T-cell (primary cell): Measurements from ENCODE around the gene CD86. TPM values are rescaled to one million over a fixed set of nuclear protein-coding genes. Genes with fewer than 3 reads are reported as not detected.

ENCODE experiments used
- ATAC-seq, 4 experiments: fragments of 200-7000 bp in 3 of 4; fragments of 150-1000 bp in 1 of 4; cut with Tn5 transposase; replicated peaks in 1 of 4; 1 replicate in 3 of 4; 2 replicates in 1 of 4; pipeline ENCODE4 v1.10.0; 2021; ENCODE audit warnings: moderate library complexity in 3 of 4, mild to moderate bottlenecking in 2 of 4, moderate number of reproducible peaks in 1 of 4
- CTCF ChIA-PET, 2 donors: fragments of 300-600 bp; sonication (Branson Sonifier 250); formaldehyde crosslinking; loops; one replicate each; lab custom pipeline; 2022; ENCODE audit warnings: antibody characterized with exemption in 2 of 2; lab: Charles Lee
- POLR2A ChIA-PET, 2 donors: fragments of 300-600 bp; sonication (Branson Sonifier 250); formaldehyde crosslinking; loops; one replicate each; lab custom pipeline; 2022; ENCODE audit warnings: antibody characterized with exemption in 2 of 2; lab: Charles Lee
- DNase-seq, 35 experiments: peaks; one replicate each; pipeline versions ENCODE4 v3.0.0 to v3.0.0-alpha.2; 2013 to 2023
- H3K27ac ChIP-seq: one replicate; pipeline ENCODE4 v1.5.1; 2013; ENCODE audit warnings: low read length
- H3K27me3 ChIP-seq, 2 experiments: replicated peaks in 1 of 2; 1 replicate in 1 of 2; 2 replicates in 1 of 2; pipeline versions ENCODE4 v1.6.1 to v1.7.0; 2013; ENCODE audit warnings: low read length in 1 of 2, mixed read lengths in 1 of 2; ENCODE audit not compliant: control insufficient read depth in 2 of 2, insufficient read depth in 2 of 2; ENCODE audit errors: extremely low read depth in 1 of 2
- H3K36me3 ChIP-seq, 2 donors: 1 replicate in 1 of 2; 2 replicates in 1 of 2; pipeline versions ENCODE4 v1.6.1 to v1.7.0; 2013; ENCODE audit warnings: low read length in 1 of 2; ENCODE audit not compliant: control insufficient read depth in 2 of 2, insufficient read depth in 1 of 2; ENCODE audit errors: extremely low read depth in 1 of 2
- H3K4me1 ChIP-seq, 2 experiments: 1 replicate in 1 of 2; 2 replicates in 1 of 2; pipeline versions ENCODE4 v1.6.1 to v1.7.0; 2013; ENCODE audit warnings: low read length in 2 of 2, mixed read lengths in 1 of 2; ENCODE audit not compliant: insufficient read depth in 2 of 2, control insufficient read depth in 1 of 2; ENCODE audit errors: extremely low read depth in 1 of 2
- H3K4me3 ChIP-seq, 2 donors: 1 replicate in 1 of 2; 2 replicates in 1 of 2; pipeline versions ENCODE4 v1.5.1 to v1.7.0; 2013; ENCODE audit warnings: mild to moderate bottlenecking in 2 of 2, low read length in 1 of 2, moderate library complexity in 1 of 2; ENCODE audit not compliant: control insufficient read depth in 1 of 2; ENCODE audit errors: extremely low read depth in 1 of 2
- H3K9me3 ChIP-seq: 2 replicates; pipeline ENCODE4 v1.7.0; 2013
- H3K27ac Mint-ChIP-seq, 2 donors: one replicate each; pipeline ENCODE4 v1.8.0; 2020 to 2021; ENCODE audit warnings: mild to moderate bottlenecking in 2 of 2, mixed read lengths in 2 of 2
- H3K27me3 Mint-ChIP-seq, 2 donors: one replicate each; pipeline ENCODE4 v1.8.0; 2021 to 2022; ENCODE audit warnings: mixed read lengths in 2 of 2
- H3K36me3 Mint-ChIP-seq: one replicate; pipeline ENCODE4 v1.8.0; 2021; ENCODE audit warnings: mixed read lengths
- H3K4me1 Mint-ChIP-seq, 3 donors: one replicate each; pipeline ENCODE4 v1.8.0; 2020 to 2022; ENCODE audit warnings: mixed read lengths in 3 of 3, mild to moderate bottlenecking in 1 of 3
- H3K4me3 Mint-ChIP-seq, 3 donors: one replicate each; pipeline ENCODE4 v1.8.0; 2020 to 2022; ENCODE audit warnings: mild to moderate bottlenecking in 3 of 3, mixed read lengths in 3 of 3, moderate library complexity in 3 of 3
- H3K9me3 Mint-ChIP-seq, 3 donors: one replicate each; pipeline ENCODE4 v1.8.0; 2020 to 2022; ENCODE audit warnings: mixed read lengths in 3 of 3
- WGBS: methylation state at CpG from one replicate; pipeline ENCODE4 v1.1.5; 2013; ENCODE audit warnings: missing lambda C conversion rate; ENCODE audit not compliant: insufficient coverage; 5-methylcytosine and 5-hydroxymethylcytosine counted together
- total RNA-seq, 35 experiments: library from RNA in 6 of 35; stranded (reverse) in 6 of 35; fragments of 120-200 nt in 1 of 35; gene quantifications; one replicate each; pipeline versions ENCODE4 v1.2.1 to v1.2.4 and lab custom pipeline; 2013 to 2026

The CD86 gene
- total RNA-seq, 5 donors from 2014 or later (not counting 1 experiment from before 2014, with no cell fraction given) = 0.23 to 1.2 (median 0.52) TPM; not detected in 1

- H3K4me1 Mint-ChIP-seq = peaks cover 5 to 9% (median 6%) of the 10 kb centered on the region in 3 donors
- no CpG with 5 or more reads among the region's 2 CpGs for WGBS
Observed at GRCh38 chr3:122024800-122025199, 30.4 kb upstream of the CD86 start.

GRCh38 chr3:122025296-122025695 lies 29.9 kb upstream of the CD86 start:
- CTCF ChIA-PET = interaction anchor here in 1 of 2 donors (0.7 kb wide), 1 partner anchor 41 kb away, joined by 3 read pairs; no protein-coding TSS in a partner anchor
- ATAC-seq (no peak), DNase-seq (no peak)
- Histone ChIP-seq H3K27me3 (peaks cover 0 to 19% of the 10 kb centered on the region in 2 experiments), H3K27ac (no peak overlapping the region), H3K9me3 (no peaks in the 10 kb centered on the region), H3K36me3 (no peaks in the 10 kb centered on the region), H3K4me1 (peaks cover 0 to 5% of the 10 kb centered on the region in 2 experiments), H3K4me3 (no peak overlapping the region)
- peaks cover 6 to 9% (median 6%) of the 10 kb centered on the region in 3 donors for H3K4me1 Mint-ChIP-seq
- POLR2A ChIA-PET = no interaction called here
- H3K36me3 Mint-ChIP-seq = no peaks in the 10 kb centered on the region
- no peak overlapping the region for H3K4me3 Mint-ChIP-seq
- H3K27ac Mint-ChIP-seq = no peak overlapping the region
- peaks cover 20 to 22% of the 10 kb centered on the region in 2 donors for H3K27me3 Mint-ChIP-seq
- no peaks in the 10 kb centered on the region for H3K9me3 Mint-ChIP-seq

More at GRCh38 chr3:122024800-122025199, 30.4 kb upstream of the CD86 start:
- no peak overlapping the region for H3K27ac Mint-ChIP-seq
- H3K9me3 Mint-ChIP-seq = no peaks in the 10 kb centered on the region
- ChIA-PET POLR2A (no interaction called here), CTCF (interaction anchor here in 1 of 2 donors (0.7 kb wide), 1 partner anchor 42 kb away, joined by 3 read pairs; no protein-coding TSS in a partner anchor)
- no peak overlapping the region for H3K4me3 Mint-ChIP-seq
- DNase-seq = no peak
- Histone ChIP-seq H3K27ac (no peak overlapping the region), H3K36me3 (no peaks in the 10 kb centered on the region), H3K9me3 (no peaks in the 10 kb centered on the region), H3K27me3 (peaks cover 0 to 19% of the 10 kb centered on the region in 2 experiments), H3K4me1 (peaks cover 0 to 5% of the 10 kb centered on the region in 2 experiments), H3K4me3 (no peak overlapping the region)
- H3K36me3 Mint-ChIP-seq = no peaks in the 10 kb centered on the region
- ATAC-seq = no peak
- peaks cover 24 to 25% of the 10 kb centered on the region in 2 donors for H3K27me3 Mint-ChIP-seq

GRCh38 chr3:122030381-122031122 lies 24.6 kb upstream of the CD86 start:
- Histone ChIP-seq H3K36me3 (no peaks in the 10 kb centered on the region), H3K9me3 (no peaks in the 10 kb centered on the region), H3K27me3 (no peaks in the 10 kb centered on the region), H3K27ac (no peak overlapping the region), H3K4me1 (no peaks in the 10 kb centered on the region), H3K4me3 (no peak overlapping the region)
- DNase-seq = peak in 1 of 35 experiments; percentile 26
- ChIA-PET POLR2A (interaction anchor here (0.6 to 0.7 kb wide), 3 partner anchors 18 to 368 kb away, joined by 3 read pairs; no protein-coding TSS in a partner anchor), CTCF (no interaction called here)
- no CpG with 5 or more reads among the region's 3 CpGs for WGBS
- H3K27me3 Mint-ChIP-seq = peaks cover 2 to 6% of the 10 kb centered on the region in 2 donors
- peaks cover 3 to 7% (median 6%) of the 10 kb centered on the region in 3 donors for H3K4me1 Mint-ChIP-seq
- ATAC-seq = no peak
- H3K4me3 Mint-ChIP-seq = no peak overlapping the region
- H3K9me3 Mint-ChIP-seq = peaks cover 1 to 2% (median 1%) of the 10 kb centered on the region in 3 donors
- H3K36me3 Mint-ChIP-seq = no peaks in the 10 kb centered on the region
- no peak overlapping the region for H3K27ac Mint-ChIP-seq

GRCh38 chr3:122031123-122031468 lies 24.1 kb upstream of the CD86 start:
- Histone ChIP-seq H3K4me3 (no peak overlapping the region), H3K36me3 (no peaks in the 10 kb centered on the region), H3K27me3 (no peaks in the 10 kb centered on the region), H3K9me3 (no peaks in the 10 kb centered on the region), H3K4me1 (no peaks in the 10 kb centered on the region), H3K27ac (no peak overlapping the region)
- H3K9me3 Mint-ChIP-seq = peaks cover 7% of the 10 kb centered on the region in 3 donors
- CTCF ChIA-PET = no interaction called here
- H3K4me3 Mint-ChIP-seq = no peak overlapping the region
- H3K4me1 Mint-ChIP-seq = peaks cover 3 to 7% (median 6%) of the 10 kb centered on the region in 3 donors
- WGBS = no CpG with 5 or more reads among the region's 1 CpG
- POLR2A ChIA-PET = interaction anchor here in 1 of 2 donors (0.7 kb wide), 1 partner anchor 19 kb away, joined by 3 read pairs; no protein-coding TSS in a partner anchor
- H3K36me3 Mint-ChIP-seq = no peaks in the 10 kb centered on the region
- DNase-seq (no peak), ATAC-seq (no peak)
- H3K27ac Mint-ChIP-seq = no peak overlapping the region
- H3K27me3 Mint-ChIP-seq = peaks cover 2 to 8% of the 10 kb centered on the region in 2 donors

GRCh38 chr3:122032531-122032930 lies 22.6 kb upstream of the CD86 start:
- ChIA-PET CTCF (no interaction called here), POLR2A (no interaction called here)
- no peak overlapping the region for H3K4me3 Mint-ChIP-seq
- peaks cover 2 to 8% of the 10 kb centered on the region in 2 donors for H3K27me3 Mint-ChIP-seq
- Histone ChIP-seq H3K9me3 (no peaks in the 10 kb centered on the region), H3K4me3 (no peak overlapping the region), H3K27ac (no peak overlapping the region), H3K27me3 (no peaks in the 10 kb centered on the region), H3K4me1 (no peaks in the 10 kb centered on the region), H3K36me3 (no peaks in the 10 kb centered on the region)
- no peak overlapping the region for H3K27ac Mint-ChIP-seq
- H3K4me1 Mint-ChIP-seq = peaks cover 3 to 7% (median 6%) of the 10 kb centered on the region in 3 donors
- H3K36me3 Mint-ChIP-seq = peaks cover under 1% of the 10 kb centered on the region
- peaks cover 8 to 12% (median 8%) of the 10 kb centered on the region in 3 donors for H3K9me3 Mint-ChIP-seq
- ATAC-seq = no peak
- WGBS = no CpG with 5 or more reads among the region's 1 CpG
- no peak for DNase-seq

GRCh38 chr3:122033023-122033422 lies 22.1 kb upstream of the CD86 start:
- no peak overlapping the region for H3K4me3 ChIP-seq
- no peak overlapping the region for H3K27ac ChIP-seq
- no peaks in the 10 kb centered on the region for H3K9me3 ChIP-seq
- H3K4me1 ChIP-seq = no peaks in the 10 kb centered on the region
- peaks cover 13 to 14% (median 13%) of the 10 kb centered on the region in 3 donors for H3K9me3 Mint-ChIP-seq
- no peak for ATAC-seq
- H3K4me1 Mint-ChIP-seq = peaks cover 3 to 7% (median 6%) of the 10 kb centered on the region in 3 donors
- H3K36me3 Mint-ChIP-seq = peaks cover 5% of the 10 kb centered on the region
- ChIA-PET CTCF (no interaction called here), POLR2A (no interaction called here)
- no CpG with 5 or more reads among the region's 1 CpG for WGBS
- peaks cover 2 to 12% of the 10 kb centered on the region in 2 donors for H3K27me3 Mint-ChIP-seq
- H3K27ac Mint-ChIP-seq = no peak overlapping the region
- no peak overlapping the region for H3K4me3 Mint-ChIP-seq
- DNase-seq = no peak
- no peaks in the 10 kb centered on the region for H3K27me3 ChIP-seq
- no peaks in the 10 kb centered on the region for H3K36me3 ChIP-seq
